ENCODE data around the gene ADAD2. TPM values are rescaled to one million over a fixed set of nuclear protein-coding genes. Genes with fewer than 3 reads are reported as not detected.
"Not testable (repeated sequence)": the region's sequence is repeated elsewhere in the genome, so short reads cannot be mapped to it uniquely, and the experiment has no call there.

Gene ADAD2
- total and polyA plus RNA-seq, 11 donors: 0.21 to 1.3 (median 0.58) TPM; not detected in 3

DNA sequence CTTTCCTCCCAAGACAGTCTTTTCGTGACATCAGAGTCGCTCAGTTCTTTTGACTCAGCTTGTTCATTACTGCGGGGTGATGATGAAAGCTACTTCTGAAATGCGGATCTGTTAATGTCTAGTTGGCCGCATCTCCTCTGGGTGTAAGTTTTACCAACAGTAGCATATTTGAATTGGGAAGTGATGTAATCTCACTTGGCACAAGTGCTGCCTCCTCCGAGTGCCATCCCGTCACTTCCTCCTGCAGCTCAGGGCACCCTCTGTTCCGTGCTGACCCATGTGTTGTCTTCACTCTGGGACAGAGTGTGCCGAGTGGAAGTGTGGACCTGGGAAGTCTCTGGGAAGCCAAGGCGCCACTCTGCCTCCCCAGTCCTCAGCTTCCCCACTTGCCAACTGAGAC lies 8.9 kb downstream of the ADAD2 start:
- Histone ChIP-seq H3K4me1 (peaks cover 0 to 14% (median 0%) of the 10 kb centered on the region in 12 donors), H3K36me3 (no peaks in the 10 kb centered on the region), H3K4me3 (no peak overlapping the region), H3K27ac (peak overlapping the region in 1 of 12 donors; percentile 58), H3K27me3 (peaks cover 0 to 10% (median 0%) of the 10 kb centered on the region in 9 donors), H3K9me3 (no peaks in the 10 kb centered on the region)
- DNase-seq (no peak), ATAC-seq (peak; percentile 67 to 83 (median 76))
- 73 to 83% (median 78%) methylated on average over 9 to 10 of the region's 10 CpGs for WGBS, 4 donors
- no peak for TF ChIP-seq CTCF (IDR thresholded peaks at IDR 0.05)
- no peak for TF ChIP-seq POLR2A (IDR thresholded peaks at IDR 0.05)
- intact Hi-C loops (cut with DNase I): loop anchor here in 1 of 10 donors (10.0 kb wide), 1 partner anchor 285 kb away; no protein-coding TSS in a partner anchor

DNA sequence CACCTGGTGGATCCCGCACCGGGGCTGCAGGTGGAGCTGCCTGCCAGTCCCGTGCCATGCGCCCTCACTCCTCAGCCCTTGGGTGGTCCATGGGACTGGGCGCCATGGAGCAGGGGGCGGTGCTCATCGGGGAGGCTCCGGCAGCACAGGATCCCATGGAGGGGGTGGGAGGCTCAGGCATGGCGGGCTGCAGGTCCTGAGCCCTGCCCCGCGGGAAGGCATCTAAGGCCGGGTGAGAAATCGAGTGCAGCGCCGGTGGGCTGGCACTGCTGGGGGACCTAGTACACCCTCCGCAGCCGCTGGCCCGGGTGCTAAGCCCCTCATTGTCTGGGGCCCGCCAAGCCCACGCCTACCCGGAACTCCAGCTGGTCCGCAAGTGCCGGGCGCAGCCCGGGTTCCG lies 13.6 kb downstream of the ADAD2 start:
- H3K4me1 ChIP-seq; intact Hi-C loops (cut with DNase I); H3K4me3 ChIP-seq; ATAC-seq; H3K27ac ChIP-seq; DNase-seq; H3K9me3 ChIP-seq; H3K27me3 ChIP-seq; H3K36me3 ChIP-seq: not testable (repeated sequence)
- WGBS, 4 donors: 67 to 97% (median 93%) methylated on average over 6 to 26 of the region's 26 CpGs

DNA sequence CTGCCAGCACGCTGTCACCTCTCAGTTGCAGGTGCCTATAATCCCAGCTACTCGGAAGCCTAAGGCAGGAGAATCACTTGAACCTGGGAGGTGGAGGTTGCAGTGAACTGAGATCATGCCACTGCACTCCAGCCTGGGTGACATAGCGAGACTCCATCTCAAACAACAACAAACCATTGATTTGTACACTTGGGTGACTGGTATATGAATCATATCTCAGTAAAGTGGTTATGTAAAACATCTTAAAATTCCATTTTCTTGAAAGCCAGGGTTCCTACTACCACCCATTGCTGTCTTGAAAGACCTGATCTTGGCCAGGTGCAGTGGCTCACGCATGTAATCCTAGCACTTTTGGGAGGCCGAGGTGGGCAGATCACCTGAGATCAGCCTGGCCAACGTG lies 14.2 kb downstream of the ADAD2 start:
- H3K27ac ChIP-seq; H3K4me1 ChIP-seq; H3K9me3 ChIP-seq; H3K27me3 ChIP-seq; DNase-seq; ATAC-seq; intact Hi-C loops (cut with DNase I); H3K36me3 ChIP-seq; H3K4me3 ChIP-seq: not testable (repeated sequence)
- 93 to 96% (median 94%) methylated on average over 6 of the region's 6 CpGs for WGBS, 4 donors

GRCh38 chr16:84205976-84206691 lies 15.2 kb downstream of the ADAD2 start:
- no peak overlapping the region for H3K4me3 ChIP-seq
- H3K9me3 ChIP-seq: no peaks in the 10 kb centered on the region
- intact Hi-C loops (cut with DNase I): no loop called here
- H3K4me1 ChIP-seq: no peaks in the 10 kb centered on the region
- no peak overlapping the region for H3K27ac ChIP-seq
- 83 to 89% (median 87%) methylated on average over 18 of the region's 18 CpGs for WGBS, 4 donors
- no peaks in the 10 kb centered on the region for H3K36me3 ChIP-seq
- ATAC-seq: peak in 1 of 4 donors; percentile 27
- TF ChIP-seq POLR2A (IDR thresholded peaks at IDR 0.05): no peak
- no peak for TF ChIP-seq CTCF (IDR thresholded peaks at IDR 0.05)
- H3K27me3 ChIP-seq: no peaks in the 10 kb centered on the region
- no peak for DNase-seq

DNA sequence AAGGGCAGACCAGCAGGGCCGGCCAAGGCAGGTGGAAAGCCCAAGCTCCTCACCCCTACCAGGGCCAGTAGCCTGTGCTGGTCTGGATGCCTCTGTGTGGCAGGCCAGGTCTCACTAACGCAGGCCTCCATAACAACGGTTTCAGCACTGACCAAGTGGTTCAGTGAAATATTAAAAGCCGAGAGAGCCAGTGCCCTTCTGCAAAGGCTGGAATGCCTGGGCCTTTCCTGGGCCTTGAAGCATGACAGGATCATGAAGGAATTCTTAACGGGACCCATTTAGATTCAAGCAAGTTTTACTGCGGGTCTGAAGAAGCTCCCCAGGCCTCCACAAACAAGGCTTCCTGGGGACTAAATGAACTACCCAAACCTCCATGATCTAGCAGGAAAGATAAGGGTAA lies 16.3 kb downstream of the ADAD2 start:
- ATAC-seq: no peak
- WGBS, 4 donors: 61 to 77% (median 69%) methylated on average over 6 of the region's 6 CpGs

More for the DNA sequence above, 16.3 kb downstream of the ADAD2 start:
- Histone ChIP-seq H3K4me3 (no peak overlapping the region), H3K36me3 (no peaks in the 10 kb centered on the region), H3K27me3 (no peaks in the 10 kb centered on the region), H3K27ac (no peak overlapping the region), H3K9me3 (no peaks in the 10 kb centered on the region), H3K4me1 (no peaks in the 10 kb centered on the region)
- DNase-seq: no peak
- intact Hi-C loops (cut with DNase I): no loop called here
- no peak for TF ChIP-seq CTCF (IDR thresholded peaks at IDR 0.05)
- TF ChIP-seq POLR2A (IDR thresholded peaks at IDR 0.05): no peak

Data from heart left ventricle (tissue), 16 donors.